ENCODE data around the gene UBAP2L. TPM values are rescaled to one million over a fixed set of nuclear protein-coding genes. Genes with fewer than 3 reads are reported as not detected.

Gene UBAP2L
- total and polyA plus RNA-seq, 9 of the 15 experiments (the other 6 are each of a cell fraction or from before 2014, with no cell fraction given) = 75.0 to 245 (median 119) TPM

DNA sequence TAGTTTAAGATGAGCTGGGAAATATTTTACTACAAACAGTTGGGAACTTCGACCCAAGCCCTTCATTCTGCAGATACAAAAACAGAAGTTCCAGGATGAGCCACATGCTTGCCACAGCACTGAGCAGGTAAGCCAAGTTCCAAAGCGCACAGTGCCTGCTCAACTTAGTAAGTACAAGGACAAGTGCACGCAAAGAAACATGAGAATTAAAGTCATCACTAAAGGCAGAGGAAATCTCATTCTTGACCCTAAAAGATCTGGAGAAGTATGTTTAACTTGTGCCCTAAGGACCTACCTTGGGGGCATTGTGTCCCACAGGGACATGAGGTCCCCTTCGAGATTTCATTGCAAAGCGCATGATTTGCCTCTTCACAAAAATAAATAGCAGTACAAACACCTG lies 1.2 kb upstream of the UBAP2L start:
- Histone ChIP-seq H2AFZ (ENCODE audit: low read depth, low read length) (no peak overlapping the region), H3K79me2 (ENCODE audit: control insufficient read depth, insufficient read depth, low read length) (peaks cover 85% of the 10 kb centered on the region), H3K27ac (ENCODE audit: extremely low read depth, low read depth, low read length) (peak overlapping the region; percentile 99), H3K4me3 (peak overlapping the region; percentile 76), H3K9me3 (replicated peaks; ENCODE audit: control insufficient read depth, insufficient read depth, low read depth, low read length) (peaks cover 4% of the 10 kb centered on the region), H3K27me3 (ENCODE audit: control insufficient read depth in 2 of 2, insufficient read depth in 2 of 2, low read length in 2 of 2) (no peaks in the 10 kb centered on the region), H3K4me2 (ENCODE audit: insufficient read depth, low read length) (peak overlapping the region; percentile 91), H3K36me3 (ENCODE audit: control insufficient read depth, insufficient read depth, low read length) (peaks cover 69% of the 10 kb centered on the region), H3K9ac (ENCODE audit: insufficient read depth in 1 of 2, low read depth in 2 of 2, low read length in 2 of 2) (peak overlapping the region; percentile 100), H3K4me1 (replicated peaks in 1 of 2; ENCODE audit: control insufficient read depth in 2 of 2, insufficient read depth in 2 of 2, low read length in 2 of 2) (peaks cover 3 to 20% of the 10 kb centered on the region in 2 experiments; a peak in 3 of 5 replicates), H3K9me1 (ENCODE audit: control insufficient read depth, insufficient read depth, low read length) (no peaks in the 10 kb centered on the region), H4K20me1 (replicated peaks; ENCODE audit: control insufficient read depth, insufficient read depth, low read length) (no peaks in the 10 kb centered on the region)
- WGBS (ENCODE audit: insufficient coverage, low coverage, missing lambda C conversion rate) = 3% methylated on average over 5 of the region's 5 CpGs
- peak; percentile 40 for FAIRE-seq
- ATAC-seq = no peak
- ChIA-PET POLR2A (interaction anchor here (0.6 to 4.6 kb wide), 7 partner anchors 9 to 229 kb away, joined by 3 to 32 read pairs (median 4); no protein-coding TSS in a partner anchor), CTCF (ENCODE audit: low intra/inter-chr PET ratio) (no interaction called here)
- TF ChIP-seq, protein P1, sequence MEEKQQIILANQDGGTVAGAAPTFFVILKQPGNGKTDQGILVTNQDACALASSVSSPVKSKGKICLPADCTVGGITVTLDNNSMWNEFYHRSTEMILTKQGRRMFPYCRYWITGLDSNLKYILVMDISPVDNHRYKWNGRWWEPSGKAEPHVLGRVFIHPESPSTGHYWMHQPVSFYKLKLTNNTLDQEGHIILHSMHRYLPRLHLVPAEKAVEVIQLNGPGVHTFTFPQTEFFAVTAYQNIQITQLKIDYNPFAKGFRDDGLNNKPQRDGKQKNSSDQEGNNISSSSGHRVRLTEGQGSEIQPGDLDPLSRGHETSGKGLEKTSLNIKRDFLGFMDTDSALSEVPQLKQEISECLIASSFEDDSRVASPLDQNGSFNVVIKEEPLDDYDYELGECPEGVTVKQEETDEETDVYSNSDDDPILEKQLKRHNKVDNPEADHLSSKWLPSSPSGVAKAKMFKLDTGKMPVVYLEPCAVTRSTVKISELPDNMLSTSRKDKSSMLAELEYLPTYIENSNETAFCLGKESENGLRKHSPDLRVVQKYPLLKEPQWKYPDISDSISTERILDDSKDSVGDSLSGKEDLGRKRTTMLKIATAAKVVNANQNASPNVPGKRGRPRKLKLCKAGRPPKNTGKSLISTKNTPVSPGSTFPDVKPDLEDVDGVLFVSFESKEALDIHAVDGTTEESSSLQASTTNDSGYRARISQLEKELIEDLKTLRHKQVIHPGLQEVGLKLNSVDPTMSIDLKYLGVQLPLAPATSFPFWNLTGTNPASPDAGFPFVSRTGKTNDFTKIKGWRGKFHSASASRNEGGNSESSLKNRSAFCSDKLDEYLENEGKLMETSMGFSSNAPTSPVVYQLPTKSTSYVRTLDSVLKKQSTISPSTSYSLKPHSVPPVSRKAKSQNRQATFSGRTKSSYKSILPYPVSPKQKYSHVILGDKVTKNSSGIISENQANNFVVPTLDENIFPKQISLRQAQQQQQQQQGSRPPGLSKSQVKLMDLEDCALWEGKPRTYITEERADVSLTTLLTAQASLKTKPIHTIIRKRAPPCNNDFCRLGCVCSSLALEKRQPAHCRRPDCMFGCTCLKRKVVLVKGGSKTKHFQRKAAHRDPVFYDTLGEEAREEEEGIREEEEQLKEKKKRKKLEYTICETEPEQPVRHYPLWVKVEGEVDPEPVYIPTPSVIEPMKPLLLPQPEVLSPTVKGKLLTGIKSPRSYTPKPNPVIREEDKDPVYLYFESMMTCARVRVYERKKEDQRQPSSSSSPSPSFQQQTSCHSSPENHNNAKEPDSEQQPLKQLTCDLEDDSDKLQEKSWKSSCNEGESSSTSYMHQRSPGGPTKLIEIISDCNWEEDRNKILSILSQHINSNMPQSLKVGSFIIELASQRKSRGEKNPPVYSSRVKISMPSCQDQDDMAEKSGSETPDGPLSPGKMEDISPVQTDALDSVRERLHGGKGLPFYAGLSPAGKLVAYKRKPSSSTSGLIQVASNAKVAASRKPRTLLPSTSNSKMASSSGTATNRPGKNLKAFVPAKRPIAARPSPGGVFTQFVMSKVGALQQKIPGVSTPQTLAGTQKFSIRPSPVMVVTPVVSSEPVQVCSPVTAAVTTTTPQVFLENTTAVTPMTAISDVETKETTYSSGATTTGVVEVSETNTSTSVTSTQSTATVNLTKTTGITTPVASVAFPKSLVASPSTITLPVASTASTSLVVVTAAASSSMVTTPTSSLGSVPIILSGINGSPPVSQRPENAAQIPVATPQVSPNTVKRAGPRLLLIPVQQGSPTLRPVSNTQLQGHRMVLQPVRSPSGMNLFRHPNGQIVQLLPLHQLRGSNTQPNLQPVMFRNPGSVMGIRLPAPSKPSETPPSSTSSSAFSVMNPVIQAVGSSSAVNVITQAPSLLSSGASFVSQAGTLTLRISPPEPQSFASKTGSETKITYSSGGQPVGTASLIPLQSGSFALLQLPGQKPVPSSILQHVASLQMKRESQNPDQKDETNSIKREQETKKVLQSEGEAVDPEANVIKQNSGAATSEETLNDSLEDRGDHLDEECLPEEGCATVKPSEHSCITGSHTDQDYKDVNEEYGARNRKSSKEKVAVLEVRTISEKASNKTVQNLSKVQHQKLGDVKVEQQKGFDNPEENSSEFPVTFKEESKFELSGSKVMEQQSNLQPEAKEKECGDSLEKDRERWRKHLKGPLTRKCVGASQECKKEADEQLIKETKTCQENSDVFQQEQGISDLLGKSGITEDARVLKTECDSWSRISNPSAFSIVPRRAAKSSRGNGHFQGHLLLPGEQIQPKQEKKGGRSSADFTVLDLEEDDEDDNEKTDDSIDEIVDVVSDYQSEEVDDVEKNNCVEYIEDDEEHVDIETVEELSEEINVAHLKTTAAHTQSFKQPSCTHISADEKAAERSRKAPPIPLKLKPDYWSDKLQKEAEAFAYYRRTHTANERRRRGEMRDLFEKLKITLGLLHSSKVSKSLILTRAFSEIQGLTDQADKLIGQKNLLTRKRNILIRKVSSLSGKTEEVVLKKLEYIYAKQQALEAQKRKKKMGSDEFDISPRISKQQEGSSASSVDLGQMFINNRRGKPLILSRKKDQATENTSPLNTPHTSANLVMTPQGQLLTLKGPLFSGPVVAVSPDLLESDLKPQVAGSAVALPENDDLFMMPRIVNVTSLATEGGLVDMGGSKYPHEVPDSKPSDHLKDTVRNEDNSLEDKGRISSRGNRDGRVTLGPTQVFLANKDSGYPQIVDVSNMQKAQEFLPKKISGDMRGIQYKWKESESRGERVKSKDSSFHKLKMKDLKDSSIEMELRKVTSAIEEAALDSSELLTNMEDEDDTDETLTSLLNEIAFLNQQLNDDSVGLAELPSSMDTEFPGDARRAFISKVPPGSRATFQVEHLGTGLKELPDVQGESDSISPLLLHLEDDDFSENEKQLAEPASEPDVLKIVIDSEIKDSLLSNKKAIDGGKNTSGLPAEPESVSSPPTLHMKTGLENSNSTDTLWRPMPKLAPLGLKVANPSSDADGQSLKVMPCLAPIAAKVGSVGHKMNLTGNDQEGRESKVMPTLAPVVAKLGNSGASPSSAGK (IDR thresholded peaks at IDR 0.05) = peak; percentile 35; the same call in 1 of the 2 replicates
- TF ChIP-seq SLC30A9 (CRISPR knock-in tag; IDR thresholded peaks at IDR 0.05) (no peak), MYC (IDR thresholded peaks at IDR 0.05; ENCODE audit: low read depth, low read length) (peak; percentile 27; the same call in 1 of the 2 replicates), MYC (CRISPR knock-in tag; IDR thresholded peaks at IDR 0.05; ENCODE audit: borderline replicate concordance, low read depth) (no peak), MAZ (CRISPR knock-in tag; conservative IDR thresholded peaks at IDR 0.05 in 1 of 2, IDR thresholded peaks at IDR 0.05 in 1 of 2) (0 out of 4 replicates have a peak, but pooled peaks of 1 of the 2 experiments have one; percentile 36), L3MBTL2 (IDR thresholded peaks at IDR 0.05) (peak; percentile 15; the same call in 1 of the 2 replicates)
- in situ Hi-C loops (cut with MboI) = no loop called here
- intact Hi-C loops (cut with micrococcal nuclease) = no loop called here
- peak in 1 of 4 experiments; percentile 52 for DNase-seq (ENCODE audit: extremely low read depth in 1 of 4, low spot score in 3 of 4)
- BruUV-seq (replicated peaks) = no TSS peak
